NCI-H446 (cell line): ENCODE results near the gene RSPO3.
"Not testable (repeated sequence)": the region's sequence is repeated elsewhere in the genome, so short reads cannot be mapped to it uniquely, and the experiment has no call there.

Experiments used
- DNase-seq, 2 experiments: peaks; one replicate each; lab custom pipeline; 2025; lab: John Stamatoyannopoulos, UW

Gene RSPO3, protein sequence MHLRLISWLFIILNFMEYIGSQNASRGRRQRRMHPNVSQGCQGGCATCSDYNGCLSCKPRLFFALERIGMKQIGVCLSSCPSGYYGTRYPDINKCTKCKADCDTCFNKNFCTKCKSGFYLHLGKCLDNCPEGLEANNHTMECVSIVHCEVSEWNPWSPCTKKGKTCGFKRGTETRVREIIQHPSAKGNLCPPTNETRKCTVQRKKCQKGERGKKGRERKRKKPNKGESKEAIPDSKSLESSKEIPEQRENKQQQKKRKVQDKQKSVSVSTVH

DNA sequence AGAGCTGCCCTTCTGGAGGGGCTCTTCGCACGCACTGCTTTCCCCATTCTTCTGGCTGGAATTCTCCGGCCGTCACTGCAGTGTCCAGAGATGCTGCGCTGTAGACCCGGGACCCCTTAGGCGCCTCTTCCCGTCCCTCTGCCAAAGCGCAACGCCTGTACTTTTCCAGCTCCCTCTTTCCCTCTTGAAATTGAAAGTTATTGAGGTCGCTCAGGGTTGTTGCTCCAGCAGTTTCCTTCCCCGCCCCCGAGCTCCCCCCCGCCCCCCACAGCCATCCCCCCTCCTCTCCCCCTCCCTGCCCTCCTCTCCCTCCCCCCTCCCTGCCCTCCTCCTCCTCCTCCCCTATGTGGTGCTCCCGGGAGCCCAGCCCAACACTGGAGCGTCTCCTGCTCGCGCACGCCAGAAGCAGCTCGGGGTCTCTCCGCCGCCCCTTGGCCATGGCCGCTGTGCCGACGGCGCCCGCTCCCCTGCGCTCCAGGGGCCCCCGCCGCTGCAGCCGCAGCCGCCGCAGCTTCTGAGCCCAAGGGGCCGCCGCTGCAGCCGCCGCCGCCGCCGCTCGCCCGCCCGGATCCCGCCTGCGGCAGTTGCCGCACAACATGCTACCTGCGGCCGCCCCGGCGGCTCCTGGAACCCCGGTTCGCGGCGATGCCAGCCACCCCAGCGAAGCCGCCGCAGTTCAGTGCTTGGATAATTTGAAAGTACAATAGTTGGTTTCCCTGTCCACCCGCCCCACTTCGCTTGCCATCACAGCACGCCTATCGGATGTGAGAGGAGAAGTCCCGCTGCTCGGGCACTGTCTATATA lies at the start of gene RSPO3:
RSPO3 (plus strand) TSS at position 374 of the 804 bp plus-strand sequence. CDS start 522 bp downstream, outside the sequence.
- no peak for DNase-seq

DNA sequence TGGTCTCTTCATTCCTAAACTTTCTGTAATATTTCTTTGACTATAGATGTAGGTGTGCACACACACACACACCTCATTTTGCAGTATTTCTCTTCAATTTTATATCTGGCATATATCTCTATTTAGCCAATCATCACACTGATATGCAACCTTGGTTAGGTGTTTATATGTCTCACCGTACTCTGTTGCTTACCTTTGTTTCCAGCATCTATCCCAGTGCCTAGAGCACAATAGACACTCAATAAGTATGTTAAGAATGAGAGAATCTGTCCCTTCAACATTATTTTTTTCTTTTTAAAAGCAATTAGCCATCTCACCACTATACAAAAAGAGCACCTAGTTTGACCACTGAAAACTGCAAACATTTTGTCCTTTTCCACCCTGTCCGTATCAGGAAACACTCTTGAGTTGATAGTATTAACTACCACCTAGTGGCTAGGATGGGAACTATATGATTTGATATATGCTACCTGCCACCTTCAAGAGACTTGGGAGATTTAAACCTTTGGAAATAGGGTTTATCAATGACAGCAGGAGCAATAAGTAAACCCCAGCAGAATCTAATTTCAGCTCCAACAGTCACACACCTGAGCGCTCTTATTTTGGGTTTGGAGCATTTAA lies 48.7 kb upstream of the RSPO3 start:
- no peak for DNase-seq

- no peak for DNase-seq
Observed at GRCh38 chr6:127073222-127073621, 45.2 kb upstream of the RSPO3 start.

DNA sequence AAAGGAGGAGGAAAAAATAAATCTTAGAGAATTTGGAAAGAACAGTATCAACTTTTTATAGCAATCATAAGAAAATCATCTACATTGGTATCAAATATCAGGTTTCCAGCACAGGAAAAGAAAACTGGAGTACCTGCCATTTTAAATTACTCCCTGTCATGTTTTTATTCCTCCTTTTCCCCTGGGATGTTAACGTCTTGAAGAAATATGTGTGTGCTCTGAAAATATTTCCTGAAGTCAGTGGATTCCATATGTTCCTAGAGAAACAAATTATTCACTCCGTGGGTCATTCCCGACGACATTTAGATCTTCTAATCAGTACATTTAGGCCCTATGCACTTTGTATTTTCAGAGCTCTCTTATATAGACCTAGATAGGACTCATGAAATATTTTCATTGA lies 42.0 kb upstream of the RSPO3 start:
- no peak for DNase-seq

- no peak for DNase-seq
Observed at GRCh38 chr6:127077886-127078285, 40.6 kb upstream of the RSPO3 start.

- no peak for DNase-seq
Observed at GRCh38 chr6:127078669-127079068, 39.8 kb upstream of the RSPO3 start.

GRCh38 chr6:127079681-127080080 lies 38.8 kb upstream of the RSPO3 start:
- no peak for DNase-seq

- no peak for DNase-seq
Observed at GRCh38 chr6:127080081-127080480, 38.4 kb upstream of the RSPO3 start.

DNA sequence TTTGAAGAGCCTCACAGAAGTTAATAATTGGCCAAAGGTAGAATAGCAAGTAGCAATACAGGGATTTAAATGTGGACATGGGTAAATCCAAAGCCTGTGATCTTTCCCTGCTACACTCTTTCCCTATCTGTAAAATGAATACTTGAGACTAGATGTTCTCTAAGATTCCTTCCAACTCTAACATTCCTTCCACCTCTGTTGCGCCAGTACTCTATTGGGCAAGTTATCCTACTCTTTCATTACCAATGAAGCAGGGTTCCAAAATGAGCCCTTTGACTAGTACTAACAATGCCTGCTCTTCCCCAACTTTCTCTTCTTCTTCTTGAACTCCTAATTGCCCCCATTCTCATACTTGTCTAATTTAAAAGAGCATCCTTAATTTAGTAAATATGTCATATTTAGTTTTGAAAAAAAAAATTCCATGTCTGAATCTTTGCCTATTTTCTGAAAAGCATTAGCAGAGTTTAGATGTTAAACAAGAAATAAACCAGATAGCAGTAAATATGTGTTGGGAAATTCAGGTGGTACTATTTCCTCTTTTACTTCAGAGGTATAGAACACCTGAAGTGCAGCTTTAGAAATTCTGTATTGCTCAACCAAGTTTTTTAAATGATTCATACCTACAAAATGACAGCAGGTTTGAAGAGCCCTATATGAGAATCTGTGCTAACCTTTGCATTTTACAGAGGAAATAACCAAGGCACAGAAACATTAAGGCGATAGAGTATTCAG lies 35.1 kb upstream of the RSPO3 start:
- no peak for DNase-seq

- no peak for DNase-seq
Observed at GRCh38 chr6:127083963-127084310, 34.5 kb upstream of the RSPO3 start.

DNA sequence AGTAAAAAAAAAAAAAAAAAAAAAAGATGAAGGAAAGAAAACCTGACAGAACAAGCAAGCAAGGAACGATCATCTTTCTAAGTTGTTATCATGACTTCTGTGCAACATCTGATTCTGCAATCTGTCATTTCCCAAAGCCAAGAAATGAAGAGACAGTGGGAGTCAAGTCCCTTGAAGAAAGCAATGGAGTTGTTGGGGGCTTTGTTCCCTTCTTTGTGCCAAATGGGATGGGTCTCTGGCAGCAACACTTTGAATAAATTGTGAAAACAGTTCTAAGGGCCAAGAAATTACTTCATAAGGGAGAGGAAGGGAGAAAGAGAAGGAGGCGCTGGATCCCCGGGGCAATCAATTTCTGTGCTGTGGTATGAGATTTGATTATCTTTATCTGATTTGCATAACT lies 33.3 kb upstream of the RSPO3 start:
- DNase-seq: no peak

DNA sequence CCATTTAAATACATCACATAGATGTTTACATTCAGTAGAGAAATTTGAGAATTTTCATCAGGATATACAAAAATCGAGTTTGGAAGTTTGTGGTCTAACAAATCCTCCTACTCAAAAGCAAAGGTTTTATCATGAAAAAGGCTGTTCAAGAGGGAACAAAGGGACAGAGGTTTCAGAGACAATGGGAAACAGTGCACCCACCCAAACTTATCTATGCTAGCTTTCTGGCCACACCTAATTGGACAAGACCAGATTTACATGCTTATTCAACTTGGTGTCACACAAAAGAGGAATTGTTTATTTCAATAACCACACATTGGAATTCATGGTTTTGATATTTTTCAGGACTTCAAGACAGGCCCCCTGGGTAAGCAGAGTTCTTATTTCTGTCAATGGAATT lies 28.4 kb upstream of the RSPO3 start:
- no peak for DNase-seq

GRCh38 chr6:127092466-127092865 lies 26.0 kb upstream of the RSPO3 start:
- no peak for DNase-seq

- no peak for DNase-seq
Observed at GRCh38 chr6:127094791-127095190, 23.7 kb upstream of the RSPO3 start.

DNA sequence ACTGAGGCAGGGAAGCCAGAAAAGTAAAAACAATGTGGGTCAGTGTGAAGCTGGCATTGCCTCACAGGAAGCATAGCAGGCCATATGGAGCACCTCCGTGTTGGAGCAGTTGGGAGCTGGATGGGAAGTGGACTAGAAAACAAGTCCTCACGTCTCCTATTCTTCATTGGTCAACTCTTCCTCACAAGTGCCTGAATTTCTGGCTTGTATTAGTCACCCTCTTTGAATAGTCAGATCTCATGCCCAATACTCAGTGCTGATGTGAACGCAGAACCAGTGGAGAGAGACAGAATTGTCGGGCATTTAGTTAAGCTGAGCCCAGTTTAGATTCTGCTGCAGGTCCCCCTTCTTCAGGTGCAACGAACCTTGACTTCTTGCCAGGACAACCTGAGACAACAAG lies 22.3 kb upstream of the RSPO3 start:
- no peak for DNase-seq

GRCh38 chr6:127097442-127097841 lies 21.0 kb upstream of the RSPO3 start:
- DNase-seq: not testable (repeated sequence)

DNA sequence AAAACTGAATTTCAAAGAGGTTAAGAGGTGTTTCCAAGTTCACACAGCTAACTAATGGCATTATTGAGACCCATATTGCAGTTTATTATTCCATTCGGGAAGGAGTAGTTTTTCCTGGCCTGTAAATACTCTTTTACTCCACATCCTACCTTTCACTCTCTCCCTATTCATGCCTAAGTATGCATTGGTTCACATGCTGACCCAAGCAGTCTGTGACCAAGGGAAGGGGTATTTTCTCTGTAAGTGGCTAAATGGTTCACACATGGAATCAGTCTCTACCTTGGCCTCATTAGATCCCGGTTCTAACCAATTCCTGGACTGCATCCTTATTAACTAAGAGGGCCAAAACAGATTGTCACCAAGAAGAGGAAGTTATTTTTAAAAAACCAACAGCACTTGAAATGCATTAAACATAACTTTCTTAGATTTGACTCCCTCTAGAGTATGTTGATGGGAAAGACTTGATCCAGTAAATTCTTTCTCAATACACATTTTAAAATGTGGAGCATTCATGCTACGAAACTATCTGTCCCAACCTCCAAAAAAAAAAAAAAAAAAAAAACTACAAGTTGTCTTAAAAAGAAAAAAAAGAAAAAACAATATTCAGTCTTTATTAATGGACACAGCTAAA lies 17.8 kb upstream of the RSPO3 start:
- DNase-seq: no peak

DNA sequence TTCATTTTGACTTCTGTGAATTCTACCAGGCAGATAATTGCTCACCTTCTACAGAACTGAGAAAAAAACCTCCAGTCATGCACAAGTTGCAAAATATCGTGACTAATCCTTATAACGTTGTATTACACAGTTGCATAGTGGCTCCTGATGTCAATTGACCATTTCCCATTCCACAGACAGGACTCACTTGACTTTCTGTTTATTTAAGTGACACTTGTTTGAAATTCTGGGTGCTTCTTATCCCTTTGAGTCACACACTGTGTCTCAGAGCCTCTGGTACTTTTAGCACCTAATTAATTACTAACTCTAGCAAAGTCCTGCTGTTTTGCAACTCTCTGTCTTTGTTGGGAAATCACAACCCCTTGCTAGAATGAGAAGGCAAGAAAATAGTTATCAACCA lies 16.2 kb upstream of the RSPO3 start:
- no peak for DNase-seq

DNA sequence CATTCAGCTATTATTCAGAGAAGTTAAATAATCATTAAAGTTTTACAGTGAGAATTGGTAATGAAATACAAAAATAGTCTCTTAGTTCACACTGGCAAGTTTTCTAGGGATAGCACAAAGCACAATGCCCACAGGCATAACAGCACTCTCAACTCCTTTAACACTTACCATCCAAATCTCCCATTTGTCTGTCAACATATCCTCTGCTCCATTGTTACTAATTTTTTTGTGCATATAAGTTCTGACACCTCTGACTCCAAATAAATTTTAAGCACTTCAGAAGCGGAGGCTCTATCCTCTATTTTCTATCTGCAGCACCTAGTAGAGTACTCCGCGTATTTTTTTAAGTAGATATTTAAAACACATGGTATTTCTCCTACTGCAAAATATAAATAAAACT lies 15.6 kb upstream of the RSPO3 start:
- no peak for DNase-seq

DNA sequence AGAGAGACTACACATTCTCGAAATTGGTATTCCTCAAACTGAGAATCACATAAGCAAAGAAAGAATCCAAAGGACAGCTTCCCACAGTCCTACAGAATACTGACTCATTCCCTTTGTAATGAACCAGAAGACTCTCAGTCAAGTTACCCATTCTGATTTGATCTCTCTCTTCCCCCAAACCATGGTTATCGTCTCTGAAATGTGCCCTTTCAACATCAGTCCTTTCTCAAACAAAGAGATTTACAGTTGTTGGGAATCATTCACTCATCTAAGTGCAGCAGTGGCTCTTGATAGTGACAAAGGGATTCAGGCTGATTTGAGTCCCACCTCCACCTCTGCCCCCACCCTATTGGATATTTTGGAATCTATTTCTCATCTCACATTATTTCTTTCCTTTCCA lies 15.0 kb upstream of the RSPO3 start:
- DNase-seq: no peak

- DNase-seq: no peak
Observed at GRCh38 chr6:127107916-127108315, 10.6 kb upstream of the RSPO3 start.

- DNase-seq: no peak
Observed at GRCh38 chr6:127110712-127111111, 7.8 kb upstream of the RSPO3 start.
